GM12878 (cell line): ENCODE measurements around the gene ARID3B. TPM values are rescaled to one million over a fixed set of nuclear protein-coding genes. Genes with fewer than 3 reads are reported as not detected.

Source experiments
- ATAC-seq: fragments of 200-7000 bp; cut with Tn5 transposase; 3 replicates; pipeline ENCODE4 v1.9.1; 2020; ENCODE audit warnings: mild to moderate bottlenecking, moderate library complexity
- BruUV-seq: library from RNA; stranded (reverse); fragments of 400-500 nt; replicated peaks from 2 replicates; lab custom pipeline; 2021; lab: Mats Ljungman, UMichigan
- CTCF ChIA-PET: fragments of 300-600 bp; sonication (Branson Sonifier 250); formaldehyde crosslinking; extraction: SDS; loops from one replicate; lab custom pipeline; 2021; ENCODE audit warnings: inconsistent platforms; lab: Yijun Ruan, JAX
- POLR2A ChIA-PET: fragments of 350-600 bp; formaldehyde crosslinking; extraction: SDS; loops from one replicate; lab custom pipeline; 2021; ENCODE audit warnings: inconsistent platforms; lab: Charles Lee
- RAD21 ChIA-PET: fragments of 300-600 bp; sonication (Branson Sonifier 250); formaldehyde crosslinking; loops from one replicate; lab custom pipeline; 2023; ENCODE audit warnings: antibody characterized with exemption; ENCODE audit not compliant: unreplicated experiment; lab: Charles Lee
- SMC1A ChIA-PET: fragments of 300-600 bp; sonication (Branson Sonifier 250); formaldehyde crosslinking; loops from one replicate; lab custom pipeline; 2023; ENCODE audit not compliant: unreplicated experiment, uncharacterized antibody; lab: Charles Lee
- DNase-seq: peaks from one replicate; pipeline ENCODE4 v3.0.0-alpha.2; 2011; ENCODE audit warnings: low read depth, low spot score
- FAIRE-seq: peaks from 3 replicates; lab custom pipeline; 2011; peaks lifted over from hg19 to GRCh38; lab: Jason Lieb, UNC
- H2AFZ ChIP-seq: 2 replicates; pipeline ENCODE4 v1.6.0; 2011; ENCODE audit warnings: low read depth, low read length, control low read depth; ENCODE audit not compliant: control insufficient read depth
- H3K27ac ChIP-seq: 2 replicates; pipeline ENCODE4 v1.5.1; 2011; ENCODE audit warnings: control low read depth; ENCODE audit not compliant: control insufficient read depth, insufficient read depth
- H3K27me3 ChIP-seq, 2 experiments: replicated peaks in 1 of 2; 2 replicates each; pipeline versions ENCODE4 v1.6.0 to v1.6.1; 2011; ENCODE audit warnings: low read length in 1 of 2; ENCODE audit not compliant: control insufficient read depth in 2 of 2, insufficient read depth in 2 of 2
- H3K36me3 ChIP-seq, 2 experiments: 2 replicates each; pipeline ENCODE4 v1.5.1; 2011; ENCODE audit warnings: low read length in 1 of 2; ENCODE audit not compliant: control insufficient read depth in 2 of 2, insufficient read depth in 2 of 2
- H3K4me1 ChIP-seq: 2 replicates; pipeline ENCODE4 v1.6.1; 2011; ENCODE audit warnings: mild to moderate bottlenecking, low read length, moderate library complexity, mixed read lengths; ENCODE audit not compliant: control insufficient read depth, insufficient read depth
- H3K4me2 ChIP-seq: 2 replicates; pipeline ENCODE4 v1.6.0; 2011; ENCODE audit warnings: control low read depth; ENCODE audit not compliant: control insufficient read depth, insufficient read depth
- H3K4me3 ChIP-seq: fragments of 200-600 bp; sonication (generic); 2 replicates; pipeline ENCODE4 v1.5.1; 2016
- H3K79me2 ChIP-seq: 2 replicates; pipeline ENCODE4 v1.6.0; 2011; ENCODE audit warnings: low read length; ENCODE audit not compliant: control insufficient read depth, insufficient read depth
- H3K9ac ChIP-seq: 2 replicates; pipeline ENCODE4 v1.8.0; 2011; ENCODE audit warnings: low read length, control low read depth, mixed read lengths; ENCODE audit not compliant: control insufficient read depth, insufficient read depth
- H3K9me3 ChIP-seq: replicated peaks from 3 replicates; pipeline ENCODE4 v1.5.1; 2011; ENCODE audit warnings: mild to moderate bottlenecking, low read length; ENCODE audit not compliant: control insufficient read depth, insufficient read depth
- H4K20me1 ChIP-seq: 2 replicates; pipeline ENCODE4 v1.6.0; 2011; ENCODE audit not compliant: control insufficient read depth, insufficient read depth
- BCL11A ChIP-seq: IDR thresholded peaks from 2 replicates; pipeline ENCODE4 v1.6.1; 2011; ENCODE audit warnings: low read depth, low read length
- CHD2 ChIP-seq: IDR thresholded peaks from 2 replicates; pipeline ENCODE4 v1.6.1; 2011; ENCODE audit warnings: low read depth, low read length, improper control_type of control experiment, borderline replicate concordance
- NFYB ChIP-seq: IDR thresholded peaks from 2 replicates; pipeline ENCODE4 v1.6.1; 2011; ENCODE audit warnings: low read depth, mild to moderate bottlenecking, low read length, improper control_type of control experiment, moderate library complexity; ENCODE audit not compliant: insufficient read depth
- POLR2A ChIP-seq: IDR thresholded peaks from 2 replicates; pipeline ENCODE4 v1.6.1; 2011; ENCODE audit warnings: low read depth, mild to moderate bottlenecking, low read length
- SRF ChIP-seq, 2 experiments: IDR thresholded peaks; 2 replicates each; pipeline ENCODE4 v1.6.1; 2011; ENCODE audit warnings: low read depth in 2 of 2, low read length in 2 of 2, mild to moderate bottlenecking in 1 of 2, moderate library complexity in 1 of 2
- WGBS: methylation state at CpG from one replicate; pipeline ENCODE4 v1.1.6; 2016; ENCODE audit warnings: low lambda C conversion rate; ENCODE audit not compliant: insufficient replicate concordance, insufficient coverage; ENCODE audit errors: missing lambda C conversion rate; 5-methylcytosine and 5-hydroxymethylcytosine counted together
- in situ Hi-C: fragments of 300-500 bp; cut with MboI; formaldehyde crosslinking; loops from 9 replicates; pipeline ENCODE4 v1.14.3; 2018; ENCODE audit warnings: mixed read lengths
- intact Hi-C: fragments of 100-400 bp; cut with micrococcal nuclease; formaldehyde crosslinking; loops from one replicate; pipeline ENCODE4 v1.14.2; 2022; ENCODE audit not compliant: unreplicated experiment
- polyA plus RNA-seq, 11 experiments: library from polyadenylated mRNA; depleted of rRNA in 4 of 11; unstranded in 6 of 11; stranded (reverse) in 5 of 11; fragments of >200 nt; fragmentation: Nextera tagmentation in 4 of 11; fragmentation: Illumina TruSeq in 1 of 11; extraction: Ambion mirVana in 4 of 11; extraction: Trizol in 1 of 11; gene quantifications; 1 replicate in 1 of 11; 2 replicates in 10 of 11; pipeline versions ENCODE4 v1.2.1 to v1.2.3, GENCODE V29; 2011 to 2016; ENCODE audit warnings: inconsistent platforms in 2 of 11, missing spikeins in 2 of 11, low read depth in 1 of 11
- total RNA-seq, 4 experiments: library from RNA; depleted of rRNA in 3 of 4; stranded (reverse); fragments of >200 nt in 3 of 4; fragmentation: Illumina TruSeq in 1 of 4; extraction: Trizol in 1 of 4; gene quantifications; 2 replicates each; pipeline versions ENCODE4 v1.2.1 to v1.2.3, GENCODE V29; 2013 to 2021
- TF ChIP-seq, protein P1 (sequence below), 3 experiments: IDR thresholded peaks in 2 of 3; conservative IDR thresholded peaks in 1 of 3; 2 replicates each; pipeline ENCODE4 v1.5.1; 2011; ENCODE audit warnings: low read depth in 3 of 3, low read length in 3 of 3, mild to moderate bottlenecking in 3 of 3, control low read depth in 2 of 3, moderate library complexity in 2 of 3, inconsistent platforms in 1 of 3, mixed read lengths in 1 of 3; ENCODE audit not compliant: control insufficient read depth in 2 of 3, insufficient read depth in 1 of 3; ENCODE audit errors: extremely low read depth in 1 of 3

Gene ARID3B
- total and polyA plus RNA-seq, 10 of the 15 experiments (the other 5 are each of a cell fraction or from before 2014, with no cell fraction given), result 1.1 to 33.4 (median 24.0) TPM

DNA sequence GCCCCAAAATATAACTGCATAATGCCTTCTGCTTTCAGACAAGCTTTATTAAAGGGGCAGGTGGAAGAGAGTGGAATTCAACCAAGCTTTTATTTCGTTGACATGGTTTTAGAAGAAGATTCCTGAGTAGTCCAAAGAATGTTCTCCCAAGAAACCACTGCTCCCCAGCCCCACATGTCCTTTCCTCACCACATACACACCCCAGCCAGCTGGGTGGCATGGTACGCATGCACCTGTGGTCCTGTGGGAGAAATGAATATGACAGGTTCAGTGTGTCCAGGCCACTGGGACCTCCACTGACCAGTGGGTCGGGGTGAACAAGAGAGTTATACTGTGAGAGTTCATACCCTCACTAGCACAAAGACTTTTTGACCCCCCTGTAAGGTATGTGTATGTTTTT is 30.2 kb downstream of the ARID3B start:
- Histone ChIP-seq H3K79me2 (peaks cover 18% of the 10 kb centered on the region), H4K20me1 (peaks cover 7% of the 10 kb centered on the region), H3K27me3 (no peaks in the 10 kb centered on the region), H3K27ac (no peak overlapping the region), H3K4me3 (no peak overlapping the region), H3K9ac (no peak overlapping the region), H3K4me1 (no peaks in the 10 kb centered on the region), H3K4me2 (no peak overlapping the region), H3K9me3 (no peaks in the 10 kb centered on the region), H2AFZ (no peak overlapping the region), H3K36me3 (peaks cover 27 to 53% of the 10 kb centered on the region in 2 experiments)
- no peak for DNase-seq
- CTCF ChIA-PET, result interaction anchor here (0.8 kb wide), 1 partner anchor 15 kb away, joined by 3 read pairs; no protein-coding TSS in a partner anchor
- no TSS peak for BruUV-seq
- WGBS, result 94% methylated on average over 3 of the region's 3 CpGs
- intact Hi-C loops (no loop called here), in situ Hi-C loops (no loop called here)
- TF ChIP-seq, protein P1, sequence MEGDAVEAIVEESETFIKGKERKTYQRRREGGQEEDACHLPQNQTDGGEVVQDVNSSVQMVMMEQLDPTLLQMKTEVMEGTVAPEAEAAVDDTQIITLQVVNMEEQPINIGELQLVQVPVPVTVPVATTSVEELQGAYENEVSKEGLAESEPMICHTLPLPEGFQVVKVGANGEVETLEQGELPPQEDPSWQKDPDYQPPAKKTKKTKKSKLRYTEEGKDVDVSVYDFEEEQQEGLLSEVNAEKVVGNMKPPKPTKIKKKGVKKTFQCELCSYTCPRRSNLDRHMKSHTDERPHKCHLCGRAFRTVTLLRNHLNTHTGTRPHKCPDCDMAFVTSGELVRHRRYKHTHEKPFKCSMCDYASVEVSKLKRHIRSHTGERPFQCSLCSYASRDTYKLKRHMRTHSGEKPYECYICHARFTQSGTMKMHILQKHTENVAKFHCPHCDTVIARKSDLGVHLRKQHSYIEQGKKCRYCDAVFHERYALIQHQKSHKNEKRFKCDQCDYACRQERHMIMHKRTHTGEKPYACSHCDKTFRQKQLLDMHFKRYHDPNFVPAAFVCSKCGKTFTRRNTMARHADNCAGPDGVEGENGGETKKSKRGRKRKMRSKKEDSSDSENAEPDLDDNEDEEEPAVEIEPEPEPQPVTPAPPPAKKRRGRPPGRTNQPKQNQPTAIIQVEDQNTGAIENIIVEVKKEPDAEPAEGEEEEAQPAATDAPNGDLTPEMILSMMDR (IDR thresholded peaks at IDR 0.05 in 2 of 3, conservative IDR thresholded peaks at IDR 0.05 in 1 of 3; ENCODE audit: control insufficient read depth in 2 of 3, extremely low read depth in 1 of 3, insufficient read depth in 1 of 3, low read depth in 3 of 3, low read length in 3 of 3), result no peak
- TF ChIP-seq BCL11A (no peak), SRF (IDR thresholded peaks at IDR 0.05; ENCODE audit: low read depth in 2 of 2, low read length in 2 of 2) (no peak), POLR2A (peak; percentile 26; the same call in 1 of the 2 replicates), CHD2 (no peak), NFYB (no peak)
- RAD21 ChIA-PET, result no interaction called here
- SMC1A ChIA-PET, result interaction anchor here (0.7 to 1.5 kb wide), 3 partner anchors 10 to 13 kb away, joined by 3 to 4 read pairs (median 3); no protein-coding TSS in a partner anchor
- no peak for FAIRE-seq
- no peak for ATAC-seq
- POLR2A ChIA-PET, result interaction anchor here (0.7 kb wide), 1 partner anchor 953 kb away, joined by 3 read pairs; no protein-coding TSS in a partner anchor
